Endodermal cell (in vitro differentiated cells): ENCODE results near the gene ITCH. TPM values are rescaled to one million over a fixed set of nuclear protein-coding genes. Genes with fewer than 3 reads are reported as not detected.

Experiments
- DNase-seq: peaks from one replicate; pipeline ENCODE4 v3.0.0-alpha.2; 2017
- H3K27ac ChIP-seq: 2 replicates; pipeline ENCODE4 v1.5.1; 2013; ENCODE audit warnings: mild to moderate bottlenecking, low read depth, low read length, moderate library complexity
- H3K27me3 ChIP-seq: 2 replicates; pipeline ENCODE4 v1.6.1; 2013; ENCODE audit warnings: mild to moderate bottlenecking, low read length, moderate library complexity; ENCODE audit not compliant: insufficient read depth, control insufficient read depth, poor library complexity, severe bottlenecking
- H3K36me3 ChIP-seq: 2 replicates; pipeline ENCODE4 v1.7.0; 2013; ENCODE audit warnings: mild to moderate bottlenecking, low read length, moderate library complexity; ENCODE audit not compliant: control insufficient read depth, insufficient read depth
- H3K4me1 ChIP-seq: one replicate; pipeline ENCODE4 v1.7.0; 2013; ENCODE audit warnings: low read length; ENCODE audit not compliant: control insufficient read depth, insufficient read depth
- H3K4me3 ChIP-seq: 2 replicates; pipeline ENCODE4 v1.5.1; 2013; ENCODE audit warnings: mild to moderate bottlenecking, low read length, moderate library complexity
- H3K9ac ChIP-seq: 2 replicates; pipeline ENCODE4 v1.6.1; 2013; ENCODE audit warnings: mild to moderate bottlenecking, low read length, moderate library complexity; ENCODE audit not compliant: poor library complexity, severe bottlenecking; ENCODE audit errors: extremely low read depth
- H3K9me3 ChIP-seq: 2 replicates; pipeline ENCODE4 v1.6.1; 2013; ENCODE audit warnings: mild to moderate bottlenecking, low read length, moderate library complexity; ENCODE audit not compliant: control insufficient read depth
- H3K27ac Mint-ChIP-seq: 2 replicates; pipeline ENCODE4 v1.8.0; 2020; ENCODE audit warnings: mixed read lengths
- H3K27me3 Mint-ChIP-seq: 2 replicates; pipeline ENCODE4 v1.8.0; 2021; ENCODE audit warnings: mild to moderate bottlenecking, mixed read lengths; ENCODE audit not compliant: insufficient read depth
- H3K36me3 Mint-ChIP-seq: 2 replicates; pipeline ENCODE4 v1.8.0; 2020; ENCODE audit warnings: low read depth, mixed read lengths
- H3K4me1 Mint-ChIP-seq: 2 replicates; pipeline ENCODE4 v1.8.0; 2020; ENCODE audit warnings: mixed read lengths
- H3K4me3 Mint-ChIP-seq: 2 replicates; pipeline ENCODE4 v1.8.0; 2020; ENCODE audit warnings: mild to moderate bottlenecking, moderate library complexity, mixed read lengths
- H3K9me3 Mint-ChIP-seq: 2 replicates; pipeline ENCODE4 v1.8.0; 2020; ENCODE audit warnings: mild to moderate bottlenecking, mixed read lengths
- CTCF ChIP-seq: fragments of 200-600 bp; sonication (generic); conservative IDR thresholded peaks from 2 replicates; pipeline ENCODE4 v1.5.0; 2021; ENCODE audit warnings: antibody characterized with exemption, mild to moderate bottlenecking
- WGBS, 2 experiments: methylation state at CpG; one replicate each; pipeline versions ENCODE4 v1.1.5 to v1.1.7; 2013; ENCODE audit warnings: missing lambda C conversion rate in 2 of 2, mixed read lengths in 1 of 2; ENCODE audit not compliant: insufficient coverage in 1 of 2, insufficient read length in 1 of 2; 5-methylcytosine and 5-hydroxymethylcytosine counted together
- total RNA-seq, 2 donors: library from RNA; stranded (reverse); fragmentation: NEBNext Ultra II Directional in 1 of 2; extraction: Animal tissue kit (Norgen Biotek cat#: 25700) in 1 of 2; gene quantifications; 2 replicates in 1 of 2; 3 replicates in 1 of 2; pipeline ENCODE4 v1.2.1, GENCODE V29; 2021

ITCH gene
- total RNA-seq, 2 donors from 2014 or later: 65.1 to 84.4 TPM

- TF ChIP-seq CTCF: no peak
- H3K27ac ChIP-seq: no peak overlapping the region
- 97 to 100% methylated on average over 2 to 5 of the region's 5 CpGs for WGBS, 2 experiments
- Mint-ChIP-seq H3K4me3 (no peak overlapping the region), H3K9me3 (no peaks in the 10 kb centered on the region), H3K27me3 (no peaks in the 10 kb centered on the region), H3K4me1 (peaks cover 20% of the 10 kb centered on the region), H3K27ac (peak overlapping the region; percentile 31), H3K36me3 (peaks cover 73% of the 10 kb centered on the region)
- peaks cover 3% of the 10 kb centered on the region for H3K4me1 ChIP-seq
- H3K9me3 ChIP-seq: no peaks in the 10 kb centered on the region
- H3K4me3 ChIP-seq: no peak overlapping the region
- H3K27me3 ChIP-seq: no peaks in the 10 kb centered on the region
- DNase-seq: no peak
- peaks cover 80% of the 10 kb centered on the region for H3K36me3 ChIP-seq
- H3K9ac ChIP-seq: no peak overlapping the region
These were observed 163.4 kb downstream of the ITCH start for GRCh38 chr20:34526466-34526865.

- Histone ChIP-seq H3K27ac (no peak overlapping the region), H3K9me3 (no peaks in the 10 kb centered on the region), H3K36me3 (peaks cover 80% of the 10 kb centered on the region), H3K4me3 (no peak overlapping the region), H3K4me1 (peaks cover 3% of the 10 kb centered on the region), H3K27me3 (no peaks in the 10 kb centered on the region), H3K9ac (no peak overlapping the region)
- peaks cover 20% of the 10 kb centered on the region for H3K4me1 Mint-ChIP-seq
- H3K27me3 Mint-ChIP-seq: no peaks in the 10 kb centered on the region
- H3K27ac Mint-ChIP-seq: peak overlapping the region; percentile 31
- DNase-seq: no peak
- TF ChIP-seq CTCF: no peak
- H3K9me3 Mint-ChIP-seq: no peaks in the 10 kb centered on the region
- H3K36me3 Mint-ChIP-seq: peaks cover 72% of the 10 kb centered on the region
- H3K4me3 Mint-ChIP-seq: no peak overlapping the region
- whole genome bisulfite sequencing, 2 experiments: 98 to 100% methylated on average over 5 to 10 of the region's 10 CpGs
These were observed 163.9 kb downstream of the ITCH start for GRCh38 chr20:34527016-34527415.

GRCh38 chr20:34528921-34529297 lies 165.8 kb downstream of the ITCH start:
- Histone ChIP-seq H3K36me3 (peaks cover 82% of the 10 kb centered on the region), H3K9me3 (no peaks in the 10 kb centered on the region), H3K27ac (no peak overlapping the region), H3K27me3 (no peaks in the 10 kb centered on the region), H3K4me3 (no peak overlapping the region), H3K4me1 (no peaks in the 10 kb centered on the region), H3K9ac (no peak overlapping the region)
- H3K27me3 Mint-ChIP-seq: no peaks in the 10 kb centered on the region
- TF ChIP-seq CTCF: no peak
- H3K4me3 Mint-ChIP-seq: no peak overlapping the region
- H3K9me3 Mint-ChIP-seq: no peaks in the 10 kb centered on the region
- no peak overlapping the region for H3K27ac Mint-ChIP-seq
- peaks cover 8% of the 10 kb centered on the region for H3K4me1 Mint-ChIP-seq
- WGBS, 2 experiments: 99 to 100% methylated on average over 3 to 5 of the region's 5 CpGs
- H3K36me3 Mint-ChIP-seq: peaks cover 73% of the 10 kb centered on the region
- DNase-seq: no peak
